Measurements from ENCODE around the gene TMEM108.

The TMEM108 gene

DNA sequence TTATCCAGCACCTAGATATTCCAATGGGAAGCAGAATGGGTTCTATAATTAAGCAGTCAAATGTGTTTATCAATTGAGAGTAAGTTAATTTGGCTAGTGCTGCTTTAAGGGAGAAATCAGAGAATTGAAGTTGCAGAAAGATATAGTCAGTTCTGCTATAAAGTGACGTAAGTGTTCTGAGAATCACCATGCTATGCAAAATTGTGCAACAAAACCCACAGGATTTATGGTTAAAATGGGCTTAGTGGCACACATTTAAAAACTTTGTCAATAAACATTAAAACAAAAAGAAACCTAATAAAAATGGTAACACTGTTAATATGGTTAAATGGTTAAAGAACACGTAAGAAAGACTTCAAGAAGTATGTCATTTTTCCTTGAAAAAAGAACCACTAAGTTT lies 74.5 kb downstream of the TMEM108 start:
- H3K79me2 ChIP-seq (ENCODE audit: control insufficient read depth, insufficient read depth, low read length, poor library complexity), result no peaks in the 10 kb centered on the region
- H2BK120ac ChIP-seq (ENCODE audit: insufficient read depth, low read length, poor library complexity), result no peak overlapping the region
- H3K4me3 ChIP-seq (ENCODE audit: low read depth, low read length), result no peak overlapping the region
- no peak overlapping the region for H3K4me2 ChIP-seq (ENCODE audit: low read length)
- H3K4ac ChIP-seq (ENCODE audit: low read depth, low read length), result no peak overlapping the region
- H2AFZ ChIP-seq (ENCODE audit: insufficient read depth, low read length, poor library complexity), result no peak overlapping the region
- no peaks in the 10 kb centered on the region for H3K36me3 ChIP-seq (ENCODE audit: control insufficient read depth in 1 of 2, insufficient read depth in 2 of 2, low read length in 2 of 2)
- no peak overlapping the region for H3K14ac ChIP-seq (ENCODE audit: low read length)
- H3K27me3 ChIP-seq (ENCODE audit: insufficient read depth, low read length), result no peaks in the 10 kb centered on the region
- no peak overlapping the region for H2BK5ac ChIP-seq (ENCODE audit: low read depth, low read length, poor library complexity)
- no CpG with 5 or more reads among the region's 2 CpGs for WGBS (ENCODE audit: extremely low coverage, insufficient coverage, insufficient read length)
- no peak overlapping the region for H4K91ac ChIP-seq (ENCODE audit: low read depth, low read length)
- no peak overlapping the region for H4K8ac ChIP-seq (ENCODE audit: low read depth, low read length)
- DNase-seq, result peak in 1 of 2 donors; percentile 17
- H3K4me1 ChIP-seq (ENCODE audit: control insufficient read depth in 1 of 2, insufficient read depth in 2 of 2, low read length in 2 of 2), result peaks cover 0 to 2% of the 10 kb centered on the region in 2 experiments
- H2BK12ac ChIP-seq (ENCODE audit: low read length), result no peak overlapping the region
- no peak overlapping the region for H3K18ac ChIP-seq (ENCODE audit: low read length)
- H3K9me3 ChIP-seq (ENCODE audit: insufficient read depth, low read depth, low read length), result no peaks in the 10 kb centered on the region
- H2AK5ac ChIP-seq (ENCODE audit: low read length), result no peak overlapping the region
- no peak overlapping the region for H4K12ac ChIP-seq (ENCODE audit: low read depth, low read length)
- H3K9ac ChIP-seq (ENCODE audit: low read length), result no peak overlapping the region
- H3K27ac ChIP-seq (ENCODE audit: low read depth, low read length), result no peak overlapping the region
- H3K79me1 ChIP-seq (ENCODE audit: low read length), result no peaks in the 10 kb centered on the region
- H3K23ac ChIP-seq (ENCODE audit: low read length), result no peak overlapping the region

DNA sequence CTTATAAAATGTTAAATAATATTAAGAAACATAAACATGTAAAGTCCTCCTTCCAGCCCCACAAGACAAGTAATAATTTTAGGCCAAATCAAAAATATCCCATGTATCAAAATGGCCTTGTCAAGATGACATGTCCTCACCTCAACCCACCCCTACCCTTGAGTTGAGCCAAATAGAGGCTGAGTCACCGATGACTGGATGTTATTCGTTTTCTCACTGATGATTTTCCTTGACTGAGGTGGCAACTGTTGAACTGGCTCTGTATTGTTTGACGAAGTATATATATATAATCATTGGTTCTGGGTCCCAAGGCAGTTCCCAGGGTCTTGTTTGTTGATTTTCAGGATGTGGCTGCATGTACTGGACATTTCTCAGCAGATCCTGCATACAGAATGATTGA lies 75.3 kb downstream of the TMEM108 start:
- no peak overlapping the region for H2BK5ac ChIP-seq (ENCODE audit: low read depth, low read length, poor library complexity)
- no peak overlapping the region for H2AFZ ChIP-seq (ENCODE audit: insufficient read depth, low read length, poor library complexity)
- H3K4me3 ChIP-seq (ENCODE audit: low read depth, low read length), result no peak overlapping the region
- no peak overlapping the region for H3K27ac ChIP-seq (ENCODE audit: low read depth, low read length)
- DNase-seq, result no peak
- no peak overlapping the region for H3K18ac ChIP-seq (ENCODE audit: low read length)
- no peak overlapping the region for H4K91ac ChIP-seq (ENCODE audit: low read depth, low read length)
- H3K14ac ChIP-seq (ENCODE audit: low read length), result no peak overlapping the region
- peaks cover 0 to 2% of the 10 kb centered on the region in 2 experiments for H3K4me1 ChIP-seq (ENCODE audit: control insufficient read depth in 1 of 2, insufficient read depth in 2 of 2, low read length in 2 of 2)
- no peaks in the 10 kb centered on the region for H3K36me3 ChIP-seq (ENCODE audit: control insufficient read depth in 1 of 2, insufficient read depth in 2 of 2, low read length in 2 of 2)
- no peaks in the 10 kb centered on the region for H3K9me3 ChIP-seq (ENCODE audit: insufficient read depth, low read depth, low read length)
- H3K27me3 ChIP-seq (ENCODE audit: insufficient read depth, low read length), result no peaks in the 10 kb centered on the region
- H3K9ac ChIP-seq (ENCODE audit: low read length), result no peak overlapping the region
- H2BK120ac ChIP-seq (ENCODE audit: insufficient read depth, low read length, poor library complexity), result no peak overlapping the region
- WGBS (ENCODE audit: extremely low coverage, insufficient coverage, insufficient read length), result no CpG with 5 or more reads among the region's 3 CpGs
- no peak overlapping the region for H3K23ac ChIP-seq (ENCODE audit: low read length)
- no peak overlapping the region for H3K4me2 ChIP-seq (ENCODE audit: low read length)
- no peaks in the 10 kb centered on the region for H3K79me2 ChIP-seq (ENCODE audit: control insufficient read depth, insufficient read depth, low read length, poor library complexity)
- H2AK5ac ChIP-seq (ENCODE audit: low read length), result no peak overlapping the region
- H4K8ac ChIP-seq (ENCODE audit: low read depth, low read length), result no peak overlapping the region
- no peak overlapping the region for H2BK12ac ChIP-seq (ENCODE audit: low read length)
- H3K79me1 ChIP-seq (ENCODE audit: low read length), result no peaks in the 10 kb centered on the region
- H4K12ac ChIP-seq (ENCODE audit: low read depth, low read length), result no peak overlapping the region
- no peak overlapping the region for H3K4ac ChIP-seq (ENCODE audit: low read depth, low read length)

DNA sequence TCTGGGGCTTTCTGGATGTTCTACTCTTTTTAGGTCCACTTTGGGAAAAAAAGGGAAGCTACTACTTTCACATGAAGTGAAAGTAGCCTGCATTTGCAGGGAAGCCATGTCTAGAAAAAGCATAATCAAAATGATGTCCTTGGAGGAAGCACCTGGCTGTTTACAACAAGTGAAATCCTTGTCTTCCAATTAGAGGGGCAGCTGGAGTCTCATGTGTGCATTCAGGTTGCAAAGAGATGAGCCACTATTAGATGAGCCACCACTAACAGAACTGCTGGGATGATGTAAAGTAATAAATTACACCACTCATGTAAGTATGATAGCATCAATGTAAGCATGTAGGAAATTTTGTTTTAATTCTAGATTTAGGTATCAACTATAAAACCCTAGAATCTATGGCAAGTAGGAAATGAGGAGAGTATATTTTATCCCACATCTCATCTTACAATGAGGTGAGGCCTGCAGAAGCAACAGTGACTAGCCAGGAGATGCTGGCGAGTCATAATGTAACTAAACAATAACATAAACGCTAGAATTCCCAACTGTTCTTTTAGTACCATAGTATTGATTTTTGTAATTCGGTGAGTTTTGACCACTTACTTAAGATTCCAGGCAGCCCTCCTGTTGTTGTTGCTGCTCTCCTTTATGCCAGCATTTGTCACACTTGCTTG lies 75.9 kb downstream of the TMEM108 start:
- no peak overlapping the region for H2BK120ac ChIP-seq (ENCODE audit: insufficient read depth, low read length, poor library complexity)
- H2AK5ac ChIP-seq (ENCODE audit: low read length), result no peak overlapping the region
- no peak overlapping the region for H3K23ac ChIP-seq (ENCODE audit: low read length)
- H3K27ac ChIP-seq (ENCODE audit: low read depth, low read length), result no peak overlapping the region
- H4K12ac ChIP-seq (ENCODE audit: low read depth, low read length), result no peak overlapping the region
- no peak overlapping the region for H4K8ac ChIP-seq (ENCODE audit: low read depth, low read length)
- H4K91ac ChIP-seq (ENCODE audit: low read depth, low read length), result no peak overlapping the region
- H3K18ac ChIP-seq (ENCODE audit: low read length), result no peak overlapping the region
- no peak overlapping the region for H3K14ac ChIP-seq (ENCODE audit: low read length)
- no peak overlapping the region for H2BK12ac ChIP-seq (ENCODE audit: low read length)
- H3K9me3 ChIP-seq (ENCODE audit: insufficient read depth, low read depth, low read length), result no peaks in the 10 kb centered on the region
- no peak overlapping the region for H3K9ac ChIP-seq (ENCODE audit: low read length)
- no peaks in the 10 kb centered on the region for H3K36me3 ChIP-seq (ENCODE audit: control insufficient read depth in 1 of 2, insufficient read depth in 2 of 2, low read length in 2 of 2)
- H3K4me1 ChIP-seq (ENCODE audit: control insufficient read depth in 1 of 2, insufficient read depth in 2 of 2, low read length in 2 of 2), result peaks cover 0 to 2% of the 10 kb centered on the region in 2 experiments
- H3K27me3 ChIP-seq (ENCODE audit: insufficient read depth, low read length), result no peaks in the 10 kb centered on the region
- no peak overlapping the region for H2BK5ac ChIP-seq (ENCODE audit: low read depth, low read length, poor library complexity)
- no peak overlapping the region for H3K4me3 ChIP-seq (ENCODE audit: low read depth, low read length)
- H3K4me2 ChIP-seq (ENCODE audit: low read length), result no peak overlapping the region
- WGBS (ENCODE audit: extremely low coverage, insufficient coverage, insufficient read length), result no CpG with 5 or more reads among the region's 3 CpGs
- no peaks in the 10 kb centered on the region for H3K79me2 ChIP-seq (ENCODE audit: control insufficient read depth, insufficient read depth, low read length, poor library complexity)
- no peak overlapping the region for H3K4ac ChIP-seq (ENCODE audit: low read depth, low read length)
- H2AFZ ChIP-seq (ENCODE audit: insufficient read depth, low read length, poor library complexity), result no peak overlapping the region
- no peaks in the 10 kb centered on the region for H3K79me1 ChIP-seq (ENCODE audit: low read length)
- DNase-seq, result no peak

DNA sequence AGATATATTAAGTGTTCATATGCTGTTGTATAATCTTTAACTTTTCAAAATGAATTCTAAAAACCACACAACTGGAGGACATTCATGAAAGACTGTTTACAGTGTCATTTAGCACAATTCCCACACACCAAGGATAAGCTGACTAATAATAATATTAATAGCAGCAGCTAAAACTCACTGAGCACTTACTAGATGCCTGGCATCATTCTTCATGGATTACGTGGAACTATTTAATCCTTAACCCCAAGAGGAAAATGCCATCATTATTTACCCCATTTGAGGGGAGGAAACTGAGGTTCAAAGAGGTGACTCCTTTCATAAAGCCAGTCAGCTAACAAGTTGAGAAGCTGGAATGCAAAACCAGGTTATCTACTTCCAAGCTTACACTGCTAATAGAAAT lies 77.0 kb downstream of the TMEM108 start:
- Histone ChIP-seq H3K4ac (ENCODE audit: low read depth, low read length) (no peak overlapping the region), H3K14ac (ENCODE audit: low read length) (no peak overlapping the region), H2BK12ac (ENCODE audit: low read length) (no peak overlapping the region), H3K79me2 (ENCODE audit: control insufficient read depth, insufficient read depth, low read length, poor library complexity) (no peaks in the 10 kb centered on the region), H4K12ac (ENCODE audit: low read depth, low read length) (no peak overlapping the region), H3K27ac (ENCODE audit: low read depth, low read length) (no peak overlapping the region), H3K4me3 (ENCODE audit: low read depth, low read length) (no peak overlapping the region), H4K91ac (ENCODE audit: low read depth, low read length) (no peak overlapping the region), H3K36me3 (ENCODE audit: control insufficient read depth in 1 of 2, insufficient read depth in 2 of 2, low read length in 2 of 2) (no peaks in the 10 kb centered on the region), H3K23ac (ENCODE audit: low read length) (no peak overlapping the region), H3K9ac (ENCODE audit: low read length) (no peak overlapping the region), H3K27me3 (ENCODE audit: insufficient read depth, low read length) (no peaks in the 10 kb centered on the region), H2BK120ac (ENCODE audit: insufficient read depth, low read length, poor library complexity) (no peak overlapping the region), H3K9me3 (ENCODE audit: insufficient read depth, low read depth, low read length) (no peaks in the 10 kb centered on the region), H3K4me1 (ENCODE audit: control insufficient read depth in 1 of 2, insufficient read depth in 2 of 2, low read length in 2 of 2) (peaks cover 0 to under 1% of the 10 kb centered on the region in 2 experiments), H2AK5ac (ENCODE audit: low read length) (no peak overlapping the region), H2BK5ac (ENCODE audit: low read depth, low read length, poor library complexity) (no peak overlapping the region), H3K4me2 (ENCODE audit: low read length) (no peak overlapping the region), H3K18ac (ENCODE audit: low read length) (no peak overlapping the region), H4K8ac (ENCODE audit: low read depth, low read length) (no peak overlapping the region), H3K79me1 (ENCODE audit: low read length) (no peaks in the 10 kb centered on the region), H2AFZ (ENCODE audit: insufficient read depth, low read length, poor library complexity) (no peak overlapping the region)
- no peak for DNase-seq
- WGBS (ENCODE audit: extremely low coverage, insufficient coverage, insufficient read length), result no CpG with 5 or more reads among the region's 1 CpG

Measured in trophoblast cell (in vitro differentiated cells and primary cell).